H1 (cell line): Measurements from ENCODE around the gene OST4. TPM values are rescaled to one million over a fixed set of nuclear protein-coding genes. Genes with fewer than 3 reads are reported as not detected.

ENCODE experiments used
- CTCF ChIA-PET: fragments of 300-600 bp; sonication (Branson Sonifier 250); formaldehyde crosslinking; loops from one replicate; lab custom pipeline; 2021; ENCODE audit not compliant: partially characterized antibody; lab: Charles Lee
- POLR2A ChIA-PET: fragments of 300-600 bp; sonication (Branson Sonifier 250); formaldehyde crosslinking; loops from one replicate; lab custom pipeline; 2021; ENCODE audit warnings: inconsistent platforms; ENCODE audit not compliant: partially characterized antibody; lab: Charles Lee
- DNase-seq, 2 experiments: peaks; one replicate each; pipeline versions ENCODE4 v3.0.0 to v3.0.0-alpha.2; 2010 to 2022; ENCODE audit warnings: low spot score in 2 of 2, low read depth in 1 of 2, mixed read lengths in 1 of 2
- FAIRE-seq: peaks from 2 replicates; lab custom pipeline; 2011; peaks lifted over from hg19 to GRCh38; lab: Jason Lieb, UNC
- H2AFZ ChIP-seq: 2 replicates; pipeline ENCODE4 v1.8.1; 2012; ENCODE audit warnings: low read length, inconsistent platforms
- H2AK5ac ChIP-seq: 2 replicates; pipeline ENCODE4 v1.6.1; 2013; ENCODE audit warnings: low read depth, low read length
- H2BK120ac ChIP-seq: replicated peaks from 2 replicates; pipeline ENCODE3; 2013; ENCODE audit warnings: low read depth, low read length, inconsistent platforms
- H2BK12ac ChIP-seq: 2 replicates; pipeline ENCODE4 v1.6.1; 2013; ENCODE audit warnings: low read depth, low read length
- H2BK15ac ChIP-seq: 2 replicates; pipeline ENCODE4 v1.6.1; 2013; ENCODE audit warnings: low read length
- H2BK20ac ChIP-seq: 2 replicates; pipeline ENCODE4 v1.6.1; 2013; ENCODE audit warnings: low read length
- H2BK5ac ChIP-seq: 2 replicates; pipeline ENCODE4 v1.6.1; 2013; ENCODE audit warnings: low read depth, low read length
- H3K14ac ChIP-seq: 2 replicates; pipeline ENCODE4 v1.6.1; 2013; ENCODE audit warnings: inconsistent platforms; ENCODE audit not compliant: insufficient read length
- H3K18ac ChIP-seq: 2 replicates; pipeline ENCODE4 v1.6.1; 2013; ENCODE audit warnings: low read length; ENCODE audit errors: extremely low read depth
- H3K23ac ChIP-seq: 2 replicates; pipeline ENCODE4 v1.6.1; 2013; ENCODE audit warnings: inconsistent platforms; ENCODE audit not compliant: insufficient read length
- H3K23me2 ChIP-seq: 2 replicates; pipeline ENCODE4 v1.6.1; 2013; ENCODE audit warnings: low read depth, low read length
- H3K27ac ChIP-seq: 2 replicates; pipeline ENCODE4 v1.6.1; 2011; ENCODE audit warnings: low read depth, low read length, inconsistent platforms
- H3K27me3 ChIP-seq, 4 experiments: replicated peaks in 1 of 4; 1 replicate in 1 of 4; 2 replicates in 3 of 4; pipeline versions ENCODE4 v1.6.1 to v1.8.1; 2011 to 2013; ENCODE audit warnings: low read length in 3 of 4, mild to moderate bottlenecking in 3 of 4, inconsistent platforms in 2 of 4, mixed read lengths in 2 of 4, moderate library complexity in 1 of 4; ENCODE audit not compliant: control insufficient read depth in 3 of 4, insufficient read depth in 3 of 4; ENCODE audit errors: extremely low read depth in 1 of 4
- H3K36me3 ChIP-seq, 4 experiments: 2 replicates each; pipeline versions ENCODE4 v1.6.1 to v1.8.1; 2011 to 2013; ENCODE audit warnings: mild to moderate bottlenecking in 4 of 4, low read length in 3 of 4, moderate library complexity in 2 of 4, control low read depth in 1 of 4, inconsistent platforms in 1 of 4; ENCODE audit not compliant: insufficient read depth in 4 of 4, control insufficient read depth in 2 of 4
- H3K4ac ChIP-seq: replicated peaks from 2 replicates; pipeline ENCODE3; 2013; ENCODE audit warnings: low read length, low read depth, mixed read lengths, inconsistent platforms; ENCODE audit not compliant: insufficient read length
- H3K4me1 ChIP-seq, 4 experiments: replicated peaks in 1 of 4; 1 replicate in 1 of 4; 2 replicates in 3 of 4; pipeline versions ENCODE4 v1.6.1 to v1.8.1; 2011 to 2013; ENCODE audit warnings: low read length in 3 of 4, inconsistent platforms in 2 of 4, mixed read lengths in 1 of 4; ENCODE audit not compliant: insufficient read depth in 4 of 4, control insufficient read depth in 3 of 4
- H3K4me2 ChIP-seq, 2 experiments: 2 replicates each; pipeline versions ENCODE4 v1.6.1 to v1.8.1; 2011 to 2013; ENCODE audit warnings: low read depth in 2 of 2, low read length in 2 of 2, control low read depth in 1 of 2, inconsistent platforms in 1 of 2, mild to moderate bottlenecking in 1 of 2; ENCODE audit not compliant: insufficient read depth in 1 of 2
- H3K4me3 ChIP-seq, 4 experiments: fragments of 200-600, 300-600 bp in 1 of 4; sonication (generic), shearing (Covaris generic), sonication (Bioruptor Twin) in 1 of 4; 2 replicates each; pipeline versions ENCODE4 v1.5.1 to v1.8.1; 2011 to 2016; ENCODE audit warnings: low read length in 4 of 4, low read depth in 3 of 4, control low read depth in 2 of 4, inconsistent platforms in 2 of 4, mild to moderate bottlenecking in 2 of 4, mixed read lengths in 1 of 4, moderate library complexity in 1 of 4; ENCODE audit not compliant: insufficient read depth in 2 of 4; ENCODE audit errors: extremely low read depth in 1 of 4
- H3K56ac ChIP-seq: replicated peaks from 2 replicates; pipeline ENCODE3; 2013; ENCODE audit warnings: low read depth, mild to moderate bottlenecking, mixed read lengths, low read length, inconsistent platforms; ENCODE audit not compliant: insufficient read length
- H3K79me1 ChIP-seq: 2 replicates; pipeline ENCODE4 v1.6.1; 2013; ENCODE audit warnings: low read depth, low read length, control low read depth
- H3K79me2 ChIP-seq, 2 experiments: 2 replicates each; pipeline versions ENCODE4 v1.6.1 to v1.8.1; 2012 to 2013; ENCODE audit warnings: low read length in 2 of 2, mild to moderate bottlenecking in 2 of 2, inconsistent platforms in 1 of 2; ENCODE audit not compliant: insufficient read depth in 2 of 2, control insufficient read depth in 1 of 2
- H3K9ac ChIP-seq, 4 experiments: replicated peaks in 1 of 4; 1 replicate in 1 of 4; 2 replicates in 3 of 4; pipeline versions ENCODE4 v1.6.1 to v1.8.1; 2011 to 2013; ENCODE audit warnings: low read depth in 3 of 4, low read length in 3 of 4, control low read depth in 2 of 4, mild to moderate bottlenecking in 2 of 4, moderate library complexity in 2 of 4, inconsistent platforms in 1 of 4; ENCODE audit errors: extremely low read depth in 1 of 4
- H3K9me3 ChIP-seq, 2 experiments: 2 replicates each; pipeline versions ENCODE4 v1.6.1 to v1.8.1; 2012 to 2013; ENCODE audit warnings: mild to moderate bottlenecking in 2 of 2, moderate library complexity in 2 of 2, control low read depth in 1 of 2, inconsistent platforms in 1 of 2, low read depth in 1 of 2, low read length in 1 of 2, mixed read lengths in 1 of 2; ENCODE audit not compliant: insufficient read depth in 2 of 2
- H4K20me1 ChIP-seq, 2 experiments: replicated peaks in 1 of 2; 2 replicates each; pipeline versions ENCODE3 to v1.8.1; 2011 to 2013; ENCODE audit warnings: inconsistent platforms in 2 of 2, low read length in 2 of 2, mild to moderate bottlenecking in 1 of 2; ENCODE audit not compliant: insufficient read depth in 2 of 2, control insufficient read depth in 1 of 2
- H4K5ac ChIP-seq: 2 replicates; pipeline ENCODE4 v1.6.1; 2013; ENCODE audit warnings: low read length, low read depth, mixed read lengths, inconsistent platforms; ENCODE audit not compliant: insufficient read length
- H4K8ac ChIP-seq: 2 replicates; pipeline ENCODE4 v1.8.0; 2013; ENCODE audit warnings: mild to moderate bottlenecking, moderate library complexity, low read length, inconsistent platforms; ENCODE audit not compliant: insufficient read depth; ENCODE audit errors: extremely low read depth
- H4K91ac ChIP-seq: replicated peaks from 2 replicates; pipeline ENCODE3; 2013; ENCODE audit warnings: low read length, mixed read lengths, inconsistent platforms; ENCODE audit not compliant: insufficient read length
- BRCA1 ChIP-seq: IDR thresholded peaks from 2 replicates; pipeline ENCODE4 v1.6.1; 2012; ENCODE audit warnings: low read depth, low read length, improper control_type of control experiment
- CBX8 ChIP-seq: fragments of 300-800, 300-1000 bp; sonication (generic); IDR thresholded peaks from 2 replicates; pipeline ENCODE4 v1.7.1; 2016; ENCODE audit warnings: low read depth, low read length, borderline replicate concordance
- E2F6 ChIP-seq: IDR thresholded peaks from 2 replicates; pipeline ENCODE4 v1.6.1; 2012; ENCODE audit warnings: inconsistent platforms
- GABPA ChIP-seq: IDR thresholded peaks from 2 replicates; pipeline ENCODE4 v1.6.1; 2011; ENCODE audit warnings: mild to moderate bottlenecking, low read length, moderate library complexity, borderline replicate concordance; ENCODE audit not compliant: insufficient read depth
- GTF2F1 ChIP-seq: IDR thresholded peaks from 2 replicates; pipeline ENCODE4 v1.6.1; 2012; ENCODE audit warnings: low read depth, low read length, improper control_type of control experiment, borderline replicate concordance
- JUN ChIP-seq: IDR thresholded peaks from 2 replicates; pipeline ENCODE4 v1.6.1; 2011; ENCODE audit warnings: low read depth, mild to moderate bottlenecking, improper control_type of control experiment, low read length
- KDM1A ChIP-seq: fragments of 200-600, 300-600 bp; sonication (generic); IDR thresholded peaks from 2 replicates; pipeline ENCODE4 v1.7.1; 2016; ENCODE audit warnings: mild to moderate bottlenecking, low read length, borderline replicate concordance
- KDM5A ChIP-seq: fragments of 200-600 bp; IDR thresholded peaks from 2 replicates; pipeline ENCODE4 v1.7.1; 2012; ENCODE audit warnings: mild to moderate bottlenecking, low read length, inconsistent platforms, mixed read lengths
- RBBP5 ChIP-seq: IDR thresholded peaks from 2 replicates; pipeline ENCODE4 v1.7.1; 2012; ENCODE audit warnings: low read depth, mild to moderate bottlenecking, inconsistent platforms, low read length, moderate library complexity, borderline replicate concordance
- SP2 ChIP-seq: IDR thresholded peaks from 2 replicates; pipeline ENCODE4 v1.6.1; 2012; ENCODE audit warnings: mild to moderate bottlenecking, low read length, inconsistent platforms
- SP4 ChIP-seq: IDR thresholded peaks from 2 replicates; pipeline ENCODE4 v1.6.1; 2012; ENCODE audit warnings: low read length, inconsistent platforms
- WGBS, 2 experiments: shearing (Covaris generic) in 1 of 2; methylation state at CpG; one replicate each; pipeline versions ENCODE4 v1.1.6 to v1.1.7; 2013 to 2015; ENCODE audit warnings: low lambda C conversion rate in 2 of 2, mixed read lengths in 2 of 2, inconsistent platforms in 1 of 2, low coverage in 1 of 2, missing lambda C conversion rate in 1 of 2; ENCODE audit not compliant: insufficient replicate concordance in 2 of 2, insufficient coverage in 1 of 2, insufficient read length in 1 of 2; ENCODE audit errors: extremely low coverage in 1 of 2, missing lambda C conversion rate in 1 of 2; 5-methylcytosine and 5-hydroxymethylcytosine counted together
- polyA plus RNA-seq, 7 experiments: library from polyadenylated mRNA; depleted of rRNA in 3 of 7; stranded (reverse) in 5 of 7; unstranded in 2 of 7; fragments of >200 nt in 5 of 7; fragments of 200-250 nt in 2 of 7; gene quantifications; 1 replicate in 5 of 7; 2 replicates in 1 of 7; 4 replicates in 1 of 7; pipeline versions ENCODE4 v1.2.1 to v1.2.3, GENCODE V29; 2011 to 2013; ENCODE audit warnings: missing spikeins in 2 of 7, mixed read lengths in 2 of 7
- total RNA-seq: library from RNA; stranded (reverse); fragmentation: NEBNext Ultra II Directional; extraction: Animal tissue kit (Norgen Biotek cat#: 25700); gene quantifications from 2 replicates; pipeline ENCODE4 v1.2.1, GENCODE V29; 2021
- TF ChIP-seq, protein P1 (sequence below): IDR thresholded peaks from 2 replicates; pipeline ENCODE4 v1.6.1; 2012; ENCODE audit warnings: low read length, inconsistent platforms

The OST4 gene
- total and polyA plus RNA-seq, 2 of the 8 experiments (the other 6 are each of a cell fraction or from before 2014, with no cell fraction given) = 225 to 865 TPM

DNA sequence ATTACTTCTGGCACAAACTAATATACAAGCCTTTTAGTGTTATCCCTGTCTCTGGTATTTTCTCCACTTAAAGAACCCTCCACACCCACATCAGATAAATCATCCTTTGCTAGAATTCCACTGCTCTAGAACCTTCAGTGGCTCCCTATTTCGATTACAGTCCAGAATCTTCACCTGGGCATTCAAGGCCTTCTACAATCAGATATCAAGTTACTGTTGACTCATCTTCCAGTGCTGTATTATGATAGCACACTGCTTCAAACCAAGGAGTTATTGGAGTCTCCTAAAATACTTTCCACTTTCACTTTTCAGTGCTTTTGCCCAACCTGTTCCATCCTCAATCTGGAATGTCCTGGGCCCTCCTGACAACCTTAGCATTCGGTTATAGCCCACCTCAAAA is 44.1 kb upstream of the OST4 start:
- H3K9me3 ChIP-seq = no peaks in the 10 kb centered on the region
- no peak overlapping the region for H3K4me3 ChIP-seq
- WGBS, 2 experiments = 70% methylated on average over 2 of the region's 2 CpGs; no CpG with 5 or more reads in 1 of the 2 experiments
- no peak overlapping the region for H2BK5ac ChIP-seq
- ChIA-PET POLR2A (interaction anchor here (1.2 to 3.8 kb wide), 2 partner anchors 9 to 90 kb away, joined by 3 to 11 read pairs; partner anchors contain the start of gene ABHD1), CTCF (interaction anchor here (1.3 to 9.5 kb wide), 4 partner anchors 15 to 154 kb away, joined by 3 to 120 read pairs (median 5); partner anchors contain the start of gene PREB)
- no peak overlapping the region for H3K23ac ChIP-seq
- H3K4me2 ChIP-seq = no peak overlapping the region
- no peak overlapping the region for H3K18ac ChIP-seq
- no peak overlapping the region for H3K56ac ChIP-seq
- no peak overlapping the region for H4K8ac ChIP-seq
- H3K27ac ChIP-seq = no peak overlapping the region
- H3K4me1 ChIP-seq = peaks cover 0 to 10% (median 6%) of the 10 kb centered on the region in 4 experiments; a peak in 5 of 7 replicates
- H3K14ac ChIP-seq = no peak overlapping the region
- DNase-seq (no peak), FAIRE-seq (no peak)
- H3K23me2 ChIP-seq = peaks cover 10% of the 10 kb centered on the region
- H4K91ac ChIP-seq = no peak overlapping the region
- H4K5ac ChIP-seq = no peak overlapping the region
- no peaks in the 10 kb centered on the region for H4K20me1 ChIP-seq
- no peaks in the 10 kb centered on the region for H3K79me1 ChIP-seq
- H3K27me3 ChIP-seq = peaks cover 6 to 32% (median 25%) of the 10 kb centered on the region in 4 experiments; a peak in 6 of 7 replicates
- no peak overlapping the region for H2AFZ ChIP-seq
- H3K4ac ChIP-seq = no peak overlapping the region
- H2BK120ac ChIP-seq = no peak overlapping the region
- no peaks in the 10 kb centered on the region for H3K36me3 ChIP-seq
- H3K79me2 ChIP-seq = no peaks in the 10 kb centered on the region
- no peak overlapping the region for H2BK15ac ChIP-seq
- H2BK20ac ChIP-seq = no peak overlapping the region
- no peak overlapping the region for H3K9ac ChIP-seq
- no peak overlapping the region for H2BK12ac ChIP-seq
- no peak overlapping the region for H2AK5ac ChIP-seq
- no peak for TF ChIP-seq SP2
- TF ChIP-seq KDM5A = no peak
- no peak for TF ChIP-seq GTF2F1
- TF ChIP-seq JUN = no peak
- no peak for TF ChIP-seq SP4
- TF ChIP-seq CBX8 = no peak
- no peak for TF ChIP-seq GABPA
- TF ChIP-seq, protein P1, sequence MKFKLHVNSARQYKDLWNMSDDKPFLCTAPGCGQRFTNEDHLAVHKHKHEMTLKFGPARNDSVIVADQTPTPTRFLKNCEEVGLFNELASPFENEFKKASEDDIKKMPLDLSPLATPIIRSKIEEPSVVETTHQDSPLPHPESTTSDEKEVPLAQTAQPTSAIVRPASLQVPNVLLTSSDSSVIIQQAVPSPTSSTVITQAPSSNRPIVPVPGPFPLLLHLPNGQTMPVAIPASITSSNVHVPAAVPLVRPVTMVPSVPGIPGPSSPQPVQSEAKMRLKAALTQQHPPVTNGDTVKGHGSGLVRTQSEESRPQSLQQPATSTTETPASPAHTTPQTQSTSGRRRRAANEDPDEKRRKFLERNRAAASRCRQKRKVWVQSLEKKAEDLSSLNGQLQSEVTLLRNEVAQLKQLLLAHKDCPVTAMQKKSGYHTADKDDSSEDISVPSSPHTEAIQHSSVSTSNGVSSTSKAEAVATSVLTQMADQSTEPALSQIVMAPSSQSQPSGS = no peak
- TF ChIP-seq KDM1A = no peak
- no peak for TF ChIP-seq BRCA1
- TF ChIP-seq E2F6 = no peak
- TF ChIP-seq RBBP5 = no peak
